Stimulated activated CD4-positive, alpha-beta T cell treated with anti-CD3 and anti-CD28 coated beads, Interleukin-2, amount 100 ng/mL, for 48 hours (primary cell): ENCODE data around the gene FSIP1.

Source experiments
- DNase-seq, 2 donors: peaks; one replicate each; pipeline ENCODE4 v3.0.0-alpha.2; 2020

The FSIP1 gene

DNA sequence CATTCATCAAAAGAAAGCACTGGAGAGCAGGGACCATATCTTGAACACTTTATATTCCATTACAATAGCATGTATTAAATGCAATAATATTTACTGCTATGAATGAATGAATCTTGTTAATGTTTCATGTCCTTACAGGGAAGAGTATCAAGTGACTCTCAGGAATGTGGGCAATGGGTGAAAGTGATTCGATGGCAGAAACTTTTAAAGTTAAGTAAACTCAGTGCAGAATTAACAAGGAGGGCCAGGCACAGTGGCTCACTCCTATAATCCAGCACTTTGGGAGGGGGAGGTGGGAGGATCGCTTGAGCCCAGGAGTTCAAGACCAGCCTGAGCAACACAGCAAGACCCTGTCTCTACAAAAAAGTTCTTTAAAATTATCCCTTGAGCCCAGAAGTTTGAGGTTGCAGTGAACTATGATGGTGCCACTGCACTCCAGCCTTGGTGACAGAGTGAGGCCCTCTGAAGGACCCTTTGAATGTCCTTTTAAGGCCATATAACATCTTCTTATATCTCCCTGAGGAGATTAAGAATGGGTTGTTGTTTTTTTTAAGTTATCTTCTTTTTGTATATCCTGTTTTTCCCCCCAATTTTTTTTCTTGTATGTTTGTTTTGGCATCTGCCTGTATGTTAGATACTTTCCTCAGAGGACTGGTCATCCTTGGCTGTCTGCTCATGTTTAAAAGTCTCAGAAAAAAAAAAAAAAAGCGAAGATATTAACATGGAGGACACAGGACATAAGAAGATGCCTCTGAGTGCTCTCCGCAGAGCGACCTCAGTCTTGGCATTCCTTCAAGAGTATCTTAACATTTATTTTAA is 9.6 kb upstream of the FSIP1 start:
- no peak for DNase-seq

DNA sequence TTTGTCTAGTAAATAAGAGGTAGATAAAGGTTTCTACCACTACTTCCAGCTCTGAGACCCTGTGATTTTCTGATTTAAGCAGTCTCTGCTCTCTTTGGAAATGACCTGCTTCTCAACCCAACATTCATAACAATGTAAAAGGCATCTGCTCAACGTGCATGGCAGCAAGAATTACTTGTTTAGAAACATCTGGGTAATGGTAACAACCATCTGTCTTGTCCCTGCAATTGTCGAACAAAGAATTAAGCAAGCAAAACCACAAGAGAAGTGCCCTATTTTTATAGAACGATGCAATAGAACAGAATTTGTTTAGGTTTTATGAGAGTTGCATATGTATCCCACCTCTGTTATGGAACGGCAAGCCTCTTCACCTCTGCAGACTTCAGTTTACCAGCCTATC is 7.1 kb upstream of the FSIP1 start:
- DNase-seq, result no peak

GRCh38 chr15:39788800-39789565 is 6.3 kb upstream of the FSIP1 start:
- no peak for DNase-seq

DNA sequence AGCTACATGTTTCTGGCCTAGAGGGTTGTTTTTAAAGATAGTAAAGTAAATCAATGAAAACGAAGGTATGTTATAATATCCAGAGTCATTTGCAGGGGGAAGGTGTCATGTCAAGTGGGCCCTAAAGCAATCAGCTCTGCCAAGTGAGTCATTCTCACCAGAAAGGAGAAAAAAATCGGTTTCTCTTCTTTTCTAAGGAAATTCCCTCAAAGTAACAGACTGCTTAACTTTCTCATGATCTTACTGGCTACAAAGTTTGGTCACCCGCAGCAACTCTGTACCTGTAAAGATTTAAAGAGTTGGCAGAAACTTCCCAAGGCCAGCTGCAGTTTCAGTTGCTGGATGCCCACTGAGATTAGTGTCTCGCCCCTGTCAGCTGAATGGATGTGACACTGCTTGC is 5.5 kb upstream of the FSIP1 start:
- no peak for DNase-seq

DNA sequence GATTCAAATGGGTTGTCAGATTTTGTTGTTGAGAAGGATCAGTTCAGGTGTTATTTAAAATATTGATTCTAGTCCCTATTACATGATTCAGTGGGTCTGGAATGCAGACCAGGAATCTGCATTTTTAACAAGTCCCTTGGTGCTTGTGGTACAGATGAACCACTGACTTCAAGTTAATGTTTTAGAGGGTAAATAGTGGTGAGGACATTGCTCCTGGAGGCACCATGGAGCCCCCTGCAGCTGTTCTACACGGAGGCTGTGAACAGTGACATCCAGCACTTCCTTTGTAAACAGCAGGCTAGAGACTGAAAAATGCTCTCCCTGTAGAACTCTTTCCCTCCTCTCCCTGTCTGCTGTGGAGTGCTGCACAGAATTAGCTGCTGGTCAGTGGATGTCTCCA is 4.8 kb upstream of the FSIP1 start:
- DNase-seq, result no peak

DNA sequence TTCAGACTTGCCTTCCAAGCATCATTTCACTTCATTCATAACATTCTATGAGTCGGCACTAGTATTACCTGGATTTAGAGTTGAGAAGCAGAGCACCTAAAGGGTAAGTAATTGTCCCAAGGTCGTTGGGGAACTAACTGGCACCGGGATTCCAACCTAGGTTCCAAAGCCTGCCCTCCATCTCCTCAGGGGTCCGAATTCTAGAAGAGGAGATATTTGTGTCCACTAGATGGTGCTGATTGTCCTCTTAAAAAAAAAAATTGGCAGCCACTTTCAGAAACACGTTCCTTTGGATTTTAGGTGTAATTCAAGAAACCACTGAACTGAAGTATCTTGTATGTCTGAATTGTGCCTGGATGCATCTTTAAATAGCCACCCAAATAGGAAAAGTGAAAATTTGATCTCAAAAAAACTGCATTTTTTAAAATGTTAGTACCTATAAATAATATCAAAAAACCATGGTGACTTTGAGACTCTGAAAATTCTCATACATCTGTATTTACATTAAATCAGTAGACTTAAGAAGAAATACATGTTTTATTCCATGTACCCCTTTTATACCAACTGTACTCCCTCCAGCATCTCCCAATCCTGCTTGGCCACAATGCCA is 3.9 kb upstream of the FSIP1 start:
- DNase-seq, result no peak

DNA sequence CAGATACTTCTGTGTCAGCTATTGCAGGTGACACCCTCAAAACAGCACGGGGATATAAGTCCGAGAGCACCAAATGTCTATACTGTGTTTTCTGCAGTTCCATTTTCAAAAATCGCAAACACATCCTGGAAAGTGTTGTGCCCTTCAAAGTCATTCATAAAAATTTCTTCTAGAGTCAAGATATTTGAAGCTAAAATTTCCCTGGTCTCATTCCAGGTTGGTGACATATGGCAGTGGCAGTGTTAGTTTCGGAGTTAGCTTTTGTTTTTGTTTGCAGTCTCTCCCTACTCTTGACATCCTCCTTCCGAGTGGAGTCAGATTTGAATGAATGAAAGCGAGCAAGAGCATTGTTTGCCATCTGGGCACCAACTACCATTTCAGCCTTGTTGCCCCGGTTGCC is 3.2 kb upstream of the FSIP1 start:
- no peak for DNase-seq

GRCh38 chr15:39785139-39785538 is 2.5 kb upstream of the FSIP1 start:
- DNase-seq, result no peak

DNA sequence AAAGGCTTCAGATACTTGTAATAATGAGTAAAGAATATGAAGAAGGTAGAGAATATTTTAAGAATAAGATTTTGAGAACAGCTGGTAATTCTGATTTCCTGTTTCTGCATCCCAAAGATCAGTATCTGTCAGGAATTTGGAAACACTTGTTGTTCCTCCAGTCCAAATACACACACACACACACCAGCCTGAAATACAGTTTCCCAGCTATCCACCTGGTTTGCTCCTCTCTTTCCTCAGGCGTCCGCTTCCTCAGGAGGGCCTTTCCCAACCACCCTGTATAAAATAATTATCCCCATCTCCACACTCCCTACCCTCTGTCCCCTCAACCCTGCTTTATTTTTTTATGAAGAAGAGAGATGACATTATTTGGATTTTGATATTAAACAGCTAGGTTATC is 2.0 kb upstream of the FSIP1 start:
- no peak for DNase-seq

DNA sequence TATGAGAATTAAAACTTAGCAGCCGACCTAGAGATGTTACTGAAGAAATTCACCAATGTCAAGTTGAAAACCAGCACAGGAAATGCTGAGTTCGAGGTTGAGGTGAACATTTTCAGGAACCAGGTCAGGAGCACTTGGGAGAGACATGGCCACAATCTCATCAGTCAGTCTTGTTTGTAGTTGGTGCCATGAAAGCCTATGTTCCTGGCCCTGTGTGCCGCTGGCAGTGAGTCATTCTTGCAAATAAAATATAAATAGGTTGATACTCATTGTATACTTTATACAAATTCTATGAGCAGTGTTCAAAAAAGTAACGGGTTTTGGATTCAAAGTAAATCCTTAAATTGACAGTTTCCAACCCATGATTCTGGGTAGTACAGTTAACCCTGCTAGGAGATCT is 1.5 kb upstream of the FSIP1 start:
- no peak for DNase-seq

DNA sequence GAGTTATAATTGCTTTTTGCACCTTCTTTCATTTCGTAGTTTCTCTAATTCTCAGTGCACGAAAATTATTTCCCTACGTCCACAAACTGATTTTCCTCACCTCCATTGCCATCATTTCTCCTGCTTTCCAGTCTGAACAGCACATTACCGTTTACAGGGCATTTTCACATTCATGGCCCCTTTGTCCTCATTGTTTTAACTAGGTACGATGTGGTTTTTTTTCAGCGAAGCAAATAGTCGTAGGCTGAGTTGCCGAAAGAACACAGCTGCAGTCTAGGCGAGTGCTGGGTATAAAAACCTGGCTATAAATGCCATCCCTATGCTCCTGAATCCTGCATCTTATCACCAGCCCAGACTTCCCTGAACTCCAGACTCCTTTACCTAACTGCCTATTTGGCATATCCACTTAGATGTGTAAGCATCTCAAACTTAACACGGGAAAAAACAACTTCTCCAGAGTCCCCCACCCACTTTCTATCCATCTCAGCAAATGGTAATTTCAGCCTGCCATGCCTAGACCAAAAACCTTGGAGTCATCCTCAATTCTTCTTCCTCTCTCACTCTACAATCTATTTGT is 691 bp upstream of the FSIP1 start:
- no peak for DNase-seq

DNA sequence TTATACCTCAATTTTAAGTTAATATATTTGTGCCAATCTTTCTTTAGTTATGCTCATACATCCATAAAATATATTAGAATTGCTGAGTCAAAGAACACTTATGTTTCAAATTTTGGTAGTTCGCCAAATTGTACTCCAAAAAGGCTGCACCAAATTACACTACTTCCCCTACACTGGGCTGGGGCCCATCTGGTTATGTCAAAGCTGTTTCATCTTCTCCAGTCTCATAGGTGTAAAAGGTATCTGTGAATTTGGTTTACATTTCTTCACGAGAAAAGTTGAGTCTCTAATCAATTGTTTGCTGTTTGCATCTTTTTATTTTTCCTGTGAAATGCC is 706 bp downstream of the FSIP1 start:
- DNase-seq, result no peak

DNA sequence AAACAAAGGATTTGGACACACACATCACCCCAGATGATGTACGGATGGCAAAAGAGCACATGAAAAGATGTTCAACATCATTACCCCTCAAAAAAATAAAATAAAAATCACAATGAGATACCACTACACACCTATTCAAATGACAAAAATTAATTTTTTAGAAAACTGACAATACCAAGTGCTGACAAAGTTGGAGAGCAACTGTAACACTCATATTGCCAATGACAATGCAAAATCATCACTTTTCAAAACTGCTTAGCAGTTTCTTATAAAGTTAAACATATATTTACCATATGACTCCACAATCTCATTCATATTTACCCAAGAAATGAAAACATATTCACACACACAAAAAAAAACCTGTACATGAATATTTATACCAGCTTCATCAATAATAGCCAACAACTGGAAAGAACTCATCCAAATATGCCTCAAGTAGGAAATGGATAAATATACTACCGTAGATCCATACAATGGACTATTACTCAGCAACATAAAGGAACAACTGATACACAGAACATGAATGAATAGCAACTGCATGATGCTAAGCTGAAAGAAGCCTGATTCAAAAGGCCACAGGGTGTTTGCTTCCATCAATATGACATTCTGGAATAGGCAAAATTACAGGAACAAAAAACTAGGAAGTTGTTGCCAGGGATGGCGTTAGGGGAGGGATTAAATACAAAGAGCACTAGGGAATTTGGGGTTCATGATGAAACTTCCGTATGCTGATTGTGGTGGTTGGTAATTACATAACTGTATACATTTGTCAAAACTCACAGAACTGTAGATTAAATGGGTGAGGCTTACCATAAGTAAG is 1.3 kb downstream of the FSIP1 start:
- no peak for DNase-seq

DNA sequence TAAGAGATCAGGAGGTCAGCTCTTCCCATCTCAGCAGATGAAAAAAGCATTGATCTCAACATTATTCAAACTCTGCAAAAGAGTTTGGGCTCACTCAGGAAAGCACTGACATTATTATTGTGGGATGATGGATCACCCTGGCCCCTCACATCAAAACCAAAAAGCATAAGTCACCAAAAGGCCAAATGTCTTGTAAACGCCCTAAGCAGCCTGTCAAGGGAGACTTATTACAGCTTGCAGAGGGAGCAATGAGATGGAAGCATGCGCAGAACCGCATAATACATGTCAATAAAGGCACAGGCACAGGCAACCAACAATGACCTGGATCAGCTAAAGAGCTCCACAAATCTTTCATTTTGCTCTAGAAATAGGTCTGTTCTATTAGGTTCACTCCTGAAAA is 4.6 kb downstream of the FSIP1 start:
- DNase-seq, result no peak

DNA sequence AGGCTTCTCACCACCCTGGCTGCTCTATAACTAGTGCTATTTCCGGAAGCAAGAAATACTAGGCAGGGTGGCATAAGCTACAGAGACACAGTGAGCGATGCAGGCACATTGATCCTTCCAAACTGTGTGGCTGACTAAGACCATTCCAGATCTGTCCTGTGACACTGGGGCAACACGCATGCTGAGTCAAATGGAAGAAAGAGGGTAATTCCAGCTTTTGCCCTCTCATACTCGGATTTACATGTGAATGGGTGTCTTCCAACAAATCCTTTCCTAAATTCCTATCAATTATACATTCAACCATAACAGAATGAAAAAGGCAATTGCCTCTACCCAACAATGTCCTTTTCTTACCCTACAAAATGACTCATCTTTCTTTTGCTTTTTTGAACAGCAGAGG is 5.1 kb downstream of the FSIP1 start:
- no peak for DNase-seq

GRCh38 chr15:39776068-39776467 is 6.6 kb downstream of the FSIP1 start:
- DNase-seq, result no peak

DNA sequence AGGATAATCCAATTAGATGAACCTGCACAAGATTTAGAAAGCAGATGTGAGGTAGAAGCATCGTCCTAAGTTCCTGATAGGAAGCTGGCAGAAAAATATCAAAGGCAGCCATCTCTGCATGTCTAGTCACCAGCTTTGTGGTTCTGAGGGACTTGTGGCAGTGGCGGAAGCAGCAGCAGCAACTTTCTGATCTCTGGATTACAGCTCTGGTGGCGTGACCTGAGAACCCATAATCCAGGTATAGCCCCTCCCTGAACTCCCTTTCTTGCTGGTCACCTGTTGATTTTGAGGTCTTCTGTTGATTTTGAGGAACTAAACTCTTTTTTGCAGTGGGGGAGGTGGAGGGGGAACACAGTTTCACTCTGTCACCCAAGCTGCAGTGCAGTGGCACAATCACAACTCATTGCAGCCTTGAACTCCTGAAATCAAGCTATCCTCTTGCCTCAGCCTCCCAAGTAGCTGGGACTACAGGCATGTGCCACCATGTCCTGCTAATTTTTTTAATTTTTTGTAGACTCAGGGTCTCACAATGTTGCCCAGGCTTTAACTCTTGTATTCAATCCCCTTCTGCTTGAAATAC is 7.9 kb downstream of the FSIP1 start:
- DNase-seq, result no peak

DNA sequence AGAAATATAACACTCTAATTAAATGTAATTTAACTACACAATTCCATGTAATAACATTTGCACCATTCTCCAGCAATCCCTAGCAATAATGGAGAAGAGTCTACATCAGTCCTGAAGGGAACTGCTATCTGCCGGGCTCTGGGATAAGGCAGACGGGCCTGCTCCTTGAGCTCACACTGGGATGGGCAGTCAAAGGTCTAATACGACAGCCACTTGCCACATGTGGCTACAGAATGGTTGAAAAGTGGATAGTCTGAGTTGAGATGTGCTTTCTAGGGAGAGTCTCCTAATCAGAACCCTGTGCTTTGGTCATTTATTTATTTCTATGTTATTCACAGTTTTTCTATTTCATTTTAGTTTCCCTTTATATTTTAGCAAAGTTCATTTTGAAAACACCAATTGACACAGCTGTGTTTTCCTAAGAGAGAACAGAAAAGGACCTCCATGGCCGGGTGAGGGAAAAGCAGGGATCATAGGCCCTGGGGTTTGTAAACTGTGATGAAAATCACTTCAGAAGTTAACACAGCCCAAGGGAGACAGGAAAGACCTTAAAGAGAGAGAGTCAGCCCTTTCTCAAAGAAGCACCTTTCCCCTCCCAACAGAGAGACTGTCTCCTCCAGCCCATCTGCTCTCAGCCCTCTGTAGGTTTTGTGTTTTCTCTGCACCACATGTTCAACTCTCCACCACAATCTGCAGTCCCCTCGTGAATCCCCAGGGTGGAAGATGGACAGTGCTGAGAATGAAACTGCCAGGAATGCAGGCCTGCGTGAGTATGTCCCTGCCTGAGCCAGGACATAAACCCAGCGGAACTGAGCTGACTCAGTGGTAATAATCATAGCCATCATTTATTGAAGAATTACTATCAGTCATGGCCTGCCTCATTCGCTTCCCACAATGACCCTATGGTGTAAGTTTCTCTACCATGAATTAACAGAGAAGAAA is 11.6 kb downstream of the FSIP1 start:
- no peak for DNase-seq

DNA sequence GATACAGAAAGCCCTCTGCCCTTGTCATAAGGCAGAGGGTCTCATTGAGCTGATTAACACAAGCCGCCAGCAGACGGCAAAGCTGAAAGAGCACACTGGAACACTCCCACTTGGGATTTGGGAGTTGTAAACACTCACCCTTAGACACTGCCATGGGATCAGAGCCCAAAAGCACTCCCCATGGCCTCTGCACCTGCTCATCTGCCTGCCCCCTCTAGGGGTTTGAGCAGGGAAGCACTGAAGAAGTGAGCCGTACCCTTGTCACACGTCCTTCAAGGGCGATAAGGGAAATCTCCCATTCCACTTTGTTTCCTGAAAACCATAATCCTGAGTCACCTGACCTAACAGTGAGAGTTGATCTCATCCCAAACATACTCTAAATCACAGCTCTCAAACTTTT is 14.7 kb downstream of the FSIP1 start:
- DNase-seq, result no peak

DNA sequence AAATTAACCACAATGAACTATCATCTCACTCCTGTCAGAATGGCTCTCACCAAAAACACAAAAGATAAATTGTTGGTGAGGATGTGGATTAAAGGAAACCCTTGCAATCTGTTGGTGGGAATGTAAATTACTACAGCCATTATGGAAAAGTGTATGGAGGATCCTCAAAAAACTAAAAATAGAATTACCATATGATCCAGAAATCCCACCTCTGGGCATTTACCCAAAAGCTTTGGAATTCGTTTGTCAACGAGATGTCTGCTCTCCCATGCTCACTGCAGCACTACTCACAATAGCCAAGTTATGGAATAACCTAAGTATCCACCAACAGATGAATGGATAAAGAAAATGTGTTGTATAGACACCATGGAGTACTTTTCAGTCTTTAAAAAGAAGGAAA is 21.6 kb downstream of the FSIP1 start:
- no peak for DNase-seq

DNA sequence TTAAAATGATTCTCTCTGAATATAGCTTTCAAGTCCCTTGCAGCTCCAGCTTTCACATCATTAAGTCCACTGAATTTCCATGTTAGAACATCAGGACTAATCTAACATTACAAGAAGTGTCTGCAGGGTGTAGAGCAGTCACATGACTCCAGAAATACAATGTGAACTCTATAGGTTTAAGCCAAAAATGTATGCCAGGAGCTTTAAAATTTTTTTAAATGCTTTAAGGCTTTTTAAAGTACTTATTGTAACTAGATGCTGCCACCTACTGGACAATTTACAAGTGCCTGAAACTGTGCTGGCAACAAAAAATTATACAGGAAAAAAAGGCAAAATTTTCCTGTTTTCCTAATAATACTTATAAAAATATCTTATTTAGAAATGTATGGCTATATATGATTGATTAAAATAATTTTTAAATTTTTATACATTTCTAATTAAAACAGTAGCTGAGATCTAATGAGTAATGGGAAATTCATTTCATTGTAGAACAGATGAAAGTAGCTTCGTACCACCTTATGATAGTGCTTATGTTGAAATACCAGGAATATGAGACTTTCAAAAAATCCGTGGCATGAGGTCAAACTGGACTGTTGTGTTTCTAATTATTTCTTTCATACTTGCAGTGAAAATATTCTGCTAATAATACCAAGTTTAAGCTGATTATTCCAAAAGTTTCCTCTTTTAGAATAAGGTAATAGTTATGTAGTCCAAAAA is 25.7 kb downstream of the FSIP1 start:
- no peak for DNase-seq
